Measurements from ENCODE around the gene DYRK2.
A peak's percentile ranks its signal among the peaks of the same experiment; 100 is the strongest.

DYRK2 gene

DNA sequence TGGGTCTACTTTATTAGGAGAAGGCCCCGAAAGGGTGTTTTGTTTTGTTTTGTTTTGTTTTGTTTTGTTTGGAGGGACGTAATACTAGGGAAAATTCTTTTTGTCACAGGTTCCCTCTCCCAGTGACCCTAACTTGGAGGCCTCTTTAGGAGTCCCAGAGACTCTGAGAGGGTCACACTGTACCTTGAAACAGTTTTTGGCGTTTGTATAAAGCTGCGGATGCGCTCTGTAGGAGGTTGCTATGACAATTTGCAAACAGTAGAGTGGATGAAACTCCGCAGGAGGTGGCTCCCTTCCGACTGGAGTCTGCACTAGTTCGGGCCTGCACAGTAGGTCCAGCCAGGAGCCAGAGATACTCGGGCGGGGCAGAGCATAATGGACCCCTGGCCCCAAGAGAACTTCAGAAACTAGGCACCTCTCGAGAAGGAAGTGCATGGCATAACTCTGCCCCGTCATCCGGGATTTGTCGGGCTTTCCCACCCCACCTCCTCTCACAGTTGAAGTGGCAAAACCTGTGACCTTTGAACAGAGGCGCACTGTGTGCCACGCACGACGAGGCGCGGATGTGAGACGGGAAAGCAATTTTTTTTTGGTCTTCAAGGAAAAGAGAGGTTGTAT is 1.3 kb upstream of the DYRK2 start:
- peak in 1 of 4 experiments; percentile 32 for DNase-seq

DNA sequence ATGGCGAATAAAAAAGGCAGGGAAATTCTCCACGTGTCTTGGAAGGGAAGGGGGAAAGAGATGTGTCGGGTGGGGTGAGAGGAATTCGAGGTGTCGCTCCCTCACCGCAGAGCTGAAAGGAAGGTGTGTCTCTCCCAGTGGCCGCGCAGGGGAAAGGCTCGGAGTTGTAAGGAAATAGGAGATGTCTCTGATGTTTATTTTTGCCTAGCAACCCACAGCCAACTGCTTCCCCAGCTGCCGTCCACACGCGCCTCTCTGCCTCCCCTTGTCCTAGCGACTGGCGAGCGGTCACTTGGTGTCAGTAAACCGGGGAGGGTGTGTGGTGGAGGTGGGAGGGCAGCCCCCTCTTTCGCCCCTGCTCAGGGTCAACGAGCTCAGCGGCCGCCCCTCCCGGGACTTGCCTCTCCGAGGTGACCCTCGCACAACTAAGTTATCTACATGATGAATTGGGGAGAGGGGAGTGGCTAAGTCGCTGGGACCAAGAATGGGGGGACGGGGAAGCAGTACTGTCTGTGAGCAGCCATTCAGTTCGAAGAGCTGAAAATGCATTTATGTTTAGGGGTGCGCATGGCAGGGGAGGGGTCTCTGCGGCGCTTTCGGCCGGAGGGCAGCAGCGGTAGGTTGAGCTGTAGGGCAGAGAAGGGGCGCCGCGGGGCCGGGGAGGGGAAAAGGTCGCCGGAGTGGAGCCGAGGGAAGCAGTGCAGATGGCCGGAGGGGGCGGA is 585 bp upstream of the DYRK2 start:
- DNase-seq, result peak in 2 of 4 experiments; percentile 56

DNA sequence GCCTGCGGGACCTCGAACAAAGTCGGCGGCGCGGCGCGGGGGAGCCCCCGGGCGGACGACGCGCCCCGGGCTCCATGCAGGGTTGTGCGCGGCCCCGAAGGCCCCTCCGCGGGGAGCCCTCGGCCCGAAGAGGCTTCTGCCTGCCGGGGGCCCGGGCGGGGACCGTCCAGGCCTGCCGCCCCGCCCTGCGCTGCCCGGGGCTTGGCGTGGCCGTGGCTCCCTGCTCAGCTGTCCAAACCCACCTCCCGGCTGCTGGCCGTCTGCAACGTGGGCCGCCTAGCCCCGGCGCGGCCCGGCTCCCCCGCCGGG is 670 bp downstream of the DYRK2 start:
- no peak for DNase-seq

DNA sequence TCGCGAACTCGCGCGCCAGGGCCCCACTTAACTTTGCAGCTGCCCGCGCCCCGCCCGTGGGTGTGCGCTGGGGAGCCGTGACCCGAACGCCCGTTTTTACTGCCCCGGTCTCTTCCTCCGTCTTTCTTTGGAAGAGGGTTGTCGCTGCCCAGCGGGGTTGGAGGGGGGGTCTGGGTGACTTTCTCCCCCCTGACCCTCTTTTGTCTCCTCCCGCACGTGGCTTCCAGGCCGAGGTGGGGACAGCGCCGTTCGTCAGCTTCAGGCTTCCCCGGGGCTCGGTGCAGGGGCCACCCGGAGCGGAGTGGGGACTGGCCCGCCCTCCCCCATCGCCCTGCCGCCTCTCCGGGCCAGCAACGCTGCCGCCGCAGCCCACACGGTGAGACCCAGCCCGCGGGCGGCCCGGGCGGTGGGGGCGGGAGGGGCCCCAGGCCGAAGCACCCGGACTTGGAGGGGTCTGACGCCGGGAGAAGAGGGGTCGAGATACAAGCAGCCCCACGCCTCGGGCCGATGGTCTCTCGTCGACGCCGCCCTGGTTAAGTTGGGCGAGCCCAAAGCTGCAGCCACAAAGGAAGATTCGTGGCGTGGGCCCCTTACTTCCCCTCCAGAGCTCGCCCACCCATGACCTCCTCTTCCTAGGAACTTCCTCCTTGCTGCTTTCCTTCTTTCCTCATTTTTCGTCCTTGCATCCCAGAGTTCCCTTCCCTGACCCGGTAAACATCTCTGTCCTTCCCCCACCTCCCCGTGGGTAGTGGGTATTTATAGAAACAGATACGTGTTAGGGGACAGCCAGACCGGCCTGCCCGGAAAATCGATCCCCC is 1.2 kb downstream of the DYRK2 start:
- peak in 2 of 4 experiments; percentile 27 to 57 for DNase-seq

DNA sequence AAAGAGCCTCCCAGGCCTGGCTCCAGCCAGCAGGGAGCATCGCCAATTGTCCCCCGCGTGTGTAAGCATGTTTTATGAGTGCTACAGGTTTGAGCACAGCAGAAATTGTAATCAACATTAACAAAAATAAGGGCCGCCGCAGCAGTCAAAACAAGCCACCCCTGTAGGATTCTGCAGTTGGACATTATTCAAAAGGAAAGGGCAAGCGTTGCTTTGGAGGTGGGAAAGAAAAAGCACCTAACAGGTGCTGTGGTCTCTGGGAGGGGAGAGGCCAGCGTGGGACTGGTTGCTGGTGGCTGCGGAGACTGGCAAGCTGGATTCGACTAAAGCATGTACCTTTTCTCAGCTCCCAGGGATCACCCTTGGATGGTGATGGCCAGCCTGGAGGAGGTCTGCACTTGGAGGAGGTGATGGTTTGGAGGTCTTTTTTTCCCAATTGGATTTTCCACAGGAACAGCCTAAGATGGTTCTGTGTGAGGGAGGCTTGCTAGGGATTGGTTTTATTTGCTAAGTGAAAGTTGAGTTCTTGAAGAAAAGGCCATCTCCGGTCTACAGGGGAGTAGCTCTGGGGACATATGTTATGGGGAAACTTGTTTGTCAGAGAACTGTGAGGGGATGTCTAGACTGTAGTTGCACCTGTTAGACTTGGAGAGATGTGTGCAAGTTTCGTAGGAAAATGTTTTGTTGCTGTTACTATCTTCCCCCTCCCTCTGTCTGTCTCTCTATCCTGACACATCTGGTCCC is 2.0 kb downstream of the DYRK2 start:
- peak in 1 of 4 experiments; percentile 5 for DNase-seq

DNA sequence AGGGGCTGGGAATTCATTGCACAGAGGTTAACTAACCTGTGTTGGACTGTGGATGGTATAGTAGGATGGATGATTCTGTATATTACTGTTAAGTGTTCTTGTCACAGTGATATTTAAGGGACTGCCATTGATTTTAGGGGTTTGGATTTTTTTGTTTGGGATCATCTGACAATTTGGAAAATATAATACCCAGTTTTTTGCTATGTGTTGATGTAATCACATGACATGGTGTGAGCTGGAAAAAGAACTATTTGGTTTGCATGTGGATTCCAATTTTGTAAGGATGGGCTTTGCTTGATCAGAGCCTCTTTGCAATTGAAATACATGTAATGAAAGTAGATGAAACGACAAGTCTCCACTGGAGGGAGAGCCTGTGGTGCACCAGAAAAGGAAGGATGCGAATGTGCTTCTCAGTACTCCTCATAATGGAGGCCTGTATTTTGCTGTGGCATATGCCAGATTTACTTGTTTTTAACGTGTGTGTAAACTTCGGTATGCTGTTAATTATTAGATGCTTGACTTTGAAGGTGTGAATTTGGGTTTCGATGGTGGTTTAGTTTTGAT is 2.7 kb downstream of the DYRK2 start:
- peak in 1 of 4 experiments; percentile 9 for DNase-seq

DNA sequence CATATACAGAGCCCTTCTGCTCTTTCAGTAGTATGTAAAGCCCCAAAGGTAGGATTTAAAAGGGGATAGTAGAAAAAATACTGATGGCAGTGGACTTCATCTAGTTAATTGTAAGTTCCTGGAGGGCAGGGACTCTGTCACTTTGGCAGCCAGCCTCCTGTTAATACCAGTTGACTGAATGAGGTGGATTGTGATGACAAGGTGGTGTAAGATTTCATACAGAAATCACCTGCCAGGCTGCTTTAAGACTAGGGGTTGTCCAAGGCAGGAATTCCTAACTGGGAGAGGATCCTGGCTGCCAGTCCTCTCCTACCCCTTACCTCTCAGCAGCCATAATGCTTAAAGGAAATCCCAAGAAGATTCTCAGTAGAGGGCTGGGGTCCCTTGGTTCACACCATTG is 7.3 kb downstream of the DYRK2 start:
- DNase-seq, result no peak

DNA sequence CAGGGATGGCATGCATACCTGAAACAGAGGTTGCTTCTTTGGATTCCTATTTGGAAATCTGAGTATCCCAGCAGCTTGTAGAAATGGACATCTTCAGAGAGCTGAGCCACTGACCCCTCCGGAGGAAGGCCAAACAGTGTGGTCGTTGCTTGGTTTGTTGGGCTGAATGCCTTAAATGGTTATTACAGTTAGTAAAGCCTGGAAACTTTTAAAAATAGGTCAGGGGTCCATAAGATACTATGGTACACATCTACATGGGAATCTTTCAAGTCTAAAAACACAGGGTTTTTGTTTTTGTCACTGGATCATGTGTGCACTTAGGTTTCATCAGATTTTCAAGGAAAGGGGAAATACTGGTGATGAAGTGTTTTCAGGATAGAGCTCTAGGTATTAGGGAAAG is 7.7 kb downstream of the DYRK2 start:
- DNase-seq, result no peak

DNA sequence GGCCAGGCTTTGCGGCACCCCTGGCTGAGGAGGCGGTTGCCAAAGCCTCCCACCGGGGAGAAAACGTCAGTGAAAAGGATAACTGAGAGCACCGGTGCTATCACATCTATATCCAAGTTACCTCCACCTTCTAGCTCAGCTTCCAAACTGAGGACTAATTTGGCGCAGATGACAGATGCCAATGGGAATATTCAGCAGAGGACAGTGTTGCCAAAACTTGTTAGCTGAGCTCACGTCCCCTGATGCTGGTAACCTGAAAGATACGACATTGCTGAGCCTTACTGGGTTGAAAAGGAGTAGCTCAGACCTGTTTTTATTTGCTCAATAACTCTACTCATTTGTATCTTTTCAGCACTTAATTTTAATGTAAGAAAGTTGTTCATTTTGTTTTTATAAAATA is 9.9 kb downstream of the DYRK2 start:
- no peak for DNase-seq

DNA sequence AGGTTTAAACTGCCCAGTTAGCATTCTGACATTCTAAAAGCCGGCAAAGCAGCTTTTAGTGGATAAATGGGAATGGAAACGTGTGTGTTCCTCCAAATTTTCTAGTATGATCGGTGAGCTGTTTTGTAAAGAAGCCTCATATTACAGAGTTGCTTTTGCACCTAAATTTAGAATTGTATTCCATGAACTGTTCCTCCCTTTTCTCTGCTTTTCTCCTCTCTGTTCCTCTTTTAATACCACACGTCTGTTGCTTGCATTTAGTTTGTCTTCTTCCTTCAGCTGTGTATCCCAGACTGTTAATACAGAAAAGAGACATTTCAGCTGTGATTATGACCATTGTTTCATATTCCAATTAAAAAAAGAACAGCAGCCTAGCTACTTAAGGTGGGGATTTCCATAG is 10.7 kb downstream of the DYRK2 start:
- no peak for DNase-seq

DNA sequence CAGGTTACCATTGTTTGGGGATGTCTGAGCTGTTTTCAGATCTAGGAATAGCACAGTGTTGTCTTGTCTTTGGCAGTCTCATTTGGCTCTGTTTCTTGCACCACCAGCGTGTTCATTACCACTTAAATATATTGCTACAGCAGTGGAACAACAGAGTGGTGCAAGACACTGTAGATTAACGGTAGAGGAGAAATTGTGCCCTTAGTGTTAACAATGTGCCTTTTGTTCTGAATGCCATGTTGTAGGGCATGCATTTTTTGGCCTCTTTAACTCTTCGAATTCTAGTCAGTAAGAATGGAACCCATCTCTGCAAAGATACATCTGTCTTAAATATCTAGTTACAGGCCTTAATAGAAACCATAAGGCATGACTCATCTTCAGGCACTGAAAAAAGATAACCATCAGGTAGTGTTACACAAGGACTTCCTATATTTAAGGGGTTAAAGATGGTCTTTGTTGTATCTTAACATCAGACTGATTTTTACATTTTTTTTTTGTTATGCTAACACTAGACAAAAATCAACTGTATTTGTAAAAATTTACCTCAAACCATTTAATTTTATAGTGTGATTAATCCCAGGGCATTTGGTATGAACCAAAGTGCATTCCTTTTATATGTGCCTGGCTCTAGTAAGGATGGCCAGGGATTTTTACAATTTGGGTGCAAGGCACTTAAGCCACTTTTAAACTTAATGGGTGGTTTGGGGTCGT is 12.9 kb downstream of the DYRK2 start:
- DNase-seq, result no peak

DNA sequence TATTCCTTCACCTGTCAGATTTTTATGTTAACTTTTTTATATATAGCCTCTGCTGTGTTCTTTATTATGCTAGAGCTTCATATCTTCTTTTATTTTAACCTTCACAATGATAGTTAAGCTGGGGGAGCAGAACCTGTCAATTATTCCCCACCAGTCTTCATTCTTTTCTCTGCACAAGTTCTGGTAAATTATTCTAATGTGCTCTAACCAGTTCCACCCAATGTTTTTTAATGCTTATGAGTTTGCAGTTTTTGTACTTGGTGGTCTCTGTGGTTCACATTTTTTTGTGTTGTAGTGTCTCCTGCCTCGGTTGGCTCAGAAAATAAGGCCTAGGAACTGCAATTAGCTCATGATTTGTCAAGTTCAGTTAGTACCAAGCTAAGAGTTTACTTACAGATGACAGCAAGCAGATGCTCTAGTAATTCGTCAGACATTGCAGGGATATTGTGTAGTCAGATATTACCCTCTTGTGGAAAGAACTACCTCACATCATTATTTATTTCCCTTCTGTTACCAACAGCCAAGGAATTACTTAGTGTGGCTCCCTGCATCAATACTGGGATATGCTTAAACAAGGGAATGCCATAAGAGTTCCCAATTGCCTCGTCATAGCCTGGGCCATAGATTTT is 14.5 kb downstream of the DYRK2 start:
- DNase-seq, result no peak

DNA sequence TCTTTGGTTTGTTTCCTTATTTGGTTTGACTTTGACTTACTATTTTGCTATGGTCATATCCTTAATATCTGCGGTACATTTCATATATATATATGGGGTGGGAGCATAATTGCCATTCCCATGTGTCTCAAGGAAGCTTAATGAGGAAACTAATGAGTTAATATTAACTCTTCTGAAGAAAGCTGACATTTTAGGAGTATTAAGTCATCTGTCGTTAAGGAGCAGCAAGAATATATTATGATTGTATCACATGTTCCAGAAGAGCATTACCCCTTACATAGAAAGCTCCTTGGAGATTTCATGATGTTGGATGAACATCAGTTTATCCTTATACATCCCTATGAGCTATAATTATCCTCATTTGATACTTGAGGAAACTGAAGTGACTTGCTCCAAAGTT is 15.6 kb downstream of the DYRK2 start:
- DNase-seq, result no peak

DNA sequence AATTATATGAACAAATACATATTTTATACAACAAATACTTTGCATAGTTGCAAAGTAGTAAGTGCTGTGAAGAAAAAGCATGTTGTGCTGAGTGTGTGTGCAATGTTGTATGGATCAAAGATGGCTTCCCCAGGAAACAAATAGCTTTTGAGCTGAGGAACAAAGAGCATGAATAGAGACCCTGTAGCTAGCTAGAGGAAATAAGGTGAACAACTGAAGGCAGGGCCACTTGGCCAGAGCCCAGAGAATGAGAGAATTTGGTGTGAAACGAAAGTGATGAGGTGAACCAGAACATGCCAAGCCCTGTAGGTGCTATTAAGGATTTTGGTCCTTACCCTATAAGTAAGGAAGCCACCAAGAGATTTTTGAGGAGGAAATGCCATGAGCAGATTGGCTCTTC is 17.1 kb downstream of the DYRK2 start:
- no peak for DNase-seq

DNA sequence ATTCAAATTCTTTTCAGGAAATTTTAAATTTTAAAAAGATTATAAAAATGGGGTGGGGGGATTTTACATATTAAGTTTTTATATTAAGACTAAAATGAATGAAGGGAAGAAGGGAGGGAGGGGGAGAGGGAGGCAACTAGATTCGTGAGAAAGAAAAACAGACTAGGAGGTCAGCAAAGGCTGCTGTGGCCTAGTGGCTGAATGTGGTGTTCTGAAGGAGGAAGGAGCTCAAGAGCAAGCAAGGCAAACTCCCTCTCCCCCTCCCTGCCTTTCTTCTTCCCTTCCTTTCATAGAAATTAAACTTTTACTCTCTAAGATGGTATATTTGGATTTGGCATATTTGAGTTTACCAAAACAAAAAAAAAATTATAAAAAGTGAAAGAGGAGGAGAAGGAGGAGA is 18.1 kb downstream of the DYRK2 start:
- DNase-seq, result no peak

DNA sequence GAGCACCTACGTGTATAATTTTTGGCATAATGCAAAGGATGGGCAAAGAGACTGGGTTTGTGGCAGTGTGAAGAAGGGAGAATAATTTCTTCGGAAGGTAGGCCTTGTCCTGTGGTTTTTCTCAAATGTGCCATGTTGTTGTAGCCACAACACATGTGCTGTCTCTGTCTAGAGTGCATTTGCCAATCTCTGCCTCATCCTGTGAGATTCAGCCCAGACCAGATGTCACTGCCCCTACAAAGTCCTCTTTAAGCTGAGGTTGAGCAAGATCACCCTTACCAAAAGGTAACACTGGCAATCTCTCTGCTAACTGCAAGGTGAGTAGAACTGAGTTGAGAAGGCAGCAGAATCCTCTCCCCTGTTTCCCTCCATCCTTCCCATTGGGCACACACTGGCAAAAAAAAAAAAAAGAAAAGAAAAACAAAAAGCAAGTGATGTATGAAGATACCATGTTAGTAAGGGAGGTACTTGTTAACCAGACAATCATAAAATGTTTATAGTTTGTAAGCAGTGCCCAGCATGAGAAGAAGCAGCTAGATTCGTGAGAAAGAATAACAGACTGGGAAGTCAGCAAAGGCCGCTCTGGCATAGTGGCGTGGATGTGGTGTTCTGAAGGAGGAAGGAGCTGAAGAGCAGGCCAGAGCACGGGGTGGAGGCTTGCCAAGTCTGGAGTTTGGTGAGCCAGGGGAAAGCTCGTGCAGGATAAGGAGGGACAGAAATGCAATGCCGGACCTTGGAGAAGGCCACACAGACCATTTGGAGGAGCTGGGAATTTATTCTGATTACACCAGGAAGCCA is 18.9 kb downstream of the DYRK2 start:
- DNase-seq, result no peak

DNA sequence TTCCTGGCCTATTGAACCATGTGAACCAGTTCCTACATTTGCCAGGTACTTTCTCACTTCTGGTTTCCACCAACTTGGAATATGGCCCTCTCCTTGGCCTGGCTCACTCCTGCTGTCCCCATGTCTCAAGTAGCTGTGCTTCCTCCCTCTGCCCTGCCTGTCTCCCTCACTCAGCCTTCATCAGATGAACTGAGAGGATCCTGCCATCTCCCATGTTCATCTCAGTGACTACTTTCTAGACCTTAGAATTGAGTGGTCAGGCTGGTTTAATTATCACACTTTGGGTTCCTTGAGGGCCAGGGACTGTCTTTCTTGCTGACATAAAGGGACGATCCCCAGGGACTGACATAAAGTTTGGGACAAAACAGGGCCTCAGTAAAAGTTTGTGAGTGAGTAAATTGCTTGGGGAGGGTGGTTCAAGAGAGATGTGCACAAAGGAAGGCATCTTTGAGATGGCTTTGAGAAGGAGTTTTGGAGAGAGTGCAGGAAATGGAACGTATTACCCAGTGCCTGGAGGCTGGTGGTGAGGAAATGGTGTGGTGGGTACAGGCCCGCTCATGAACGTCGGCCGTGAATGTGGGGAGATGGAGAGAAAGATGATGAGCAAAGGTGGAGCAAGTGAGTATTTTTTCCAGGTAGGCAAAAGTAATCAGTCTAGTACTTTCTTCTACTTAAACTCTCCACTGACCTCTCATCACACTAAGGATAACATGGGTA is 20.8 kb downstream of the DYRK2 start:
- DNase-seq, result no peak

DNA sequence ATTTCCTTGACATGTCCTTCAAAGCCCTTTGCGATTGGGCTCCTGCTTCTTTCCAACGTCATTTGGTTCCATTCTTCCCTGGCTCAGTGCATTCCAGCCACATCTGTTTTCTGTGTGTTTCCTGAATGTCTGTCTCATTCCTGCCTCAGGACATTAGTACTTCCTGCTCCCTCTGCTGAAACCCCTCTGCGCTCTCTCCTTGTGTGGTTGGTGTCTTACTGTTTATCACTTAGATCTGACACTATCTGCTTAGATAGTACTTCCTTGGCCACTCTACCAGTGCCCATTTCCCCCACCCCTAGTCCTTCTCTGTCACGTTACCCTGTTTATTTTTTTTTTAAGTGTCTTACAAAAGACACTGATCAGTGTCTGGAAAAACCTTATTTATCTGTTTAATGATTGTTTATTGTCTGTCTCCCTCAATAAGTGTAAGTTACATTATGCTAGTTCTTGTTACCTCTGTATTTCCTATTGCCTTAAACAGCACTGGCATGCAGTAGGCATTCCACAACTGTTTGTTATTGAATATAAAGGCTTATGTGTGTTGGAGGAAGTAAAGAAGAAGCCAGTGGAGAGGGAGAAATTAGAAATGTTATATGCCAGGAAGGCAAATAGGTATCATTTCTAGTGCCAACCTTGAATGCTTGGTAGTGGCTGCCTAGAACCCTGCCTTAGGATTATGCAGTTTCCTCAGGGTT is 21.5 kb downstream of the DYRK2 start:
- DNase-seq, result no peak

DNA sequence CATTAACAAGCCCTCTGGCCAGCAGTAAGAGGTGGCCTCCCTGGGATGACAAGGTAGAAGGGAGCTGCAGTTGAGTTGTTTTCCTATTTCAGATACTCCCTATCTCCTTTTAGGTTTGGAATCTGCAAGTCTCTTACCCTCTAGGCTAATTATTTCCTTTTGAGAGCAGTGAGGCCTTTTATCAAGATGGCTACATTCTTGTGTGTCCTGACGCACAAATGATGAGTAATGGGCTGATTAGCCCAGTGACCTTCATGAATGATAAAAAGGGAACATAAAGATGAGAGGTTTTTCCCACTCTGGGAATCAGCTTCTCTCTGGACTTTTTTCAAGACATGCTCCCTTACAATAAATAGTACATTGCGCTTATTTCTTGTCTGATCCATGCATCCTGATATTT is 22.9 kb downstream of the DYRK2 start:
- DNase-seq, result no peak

DNA sequence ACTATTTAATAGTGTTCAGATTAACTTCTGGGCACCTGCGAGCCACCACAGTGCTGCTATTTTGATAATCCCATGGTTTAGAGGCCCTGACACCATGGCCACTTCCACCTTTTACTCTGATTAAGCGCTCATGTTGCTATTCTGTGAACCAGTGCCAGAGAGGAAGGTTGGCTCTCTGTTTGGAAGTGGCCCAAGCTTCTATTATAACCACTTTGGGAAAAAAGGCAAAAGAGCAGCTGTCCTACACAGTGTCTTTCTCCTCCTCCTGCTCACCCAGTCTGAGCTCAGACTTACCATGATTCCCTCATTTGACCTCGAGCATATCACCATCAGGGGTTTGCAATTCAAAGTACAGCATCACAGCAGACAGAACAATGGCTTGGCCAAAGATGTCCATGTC is 23.3 kb downstream of the DYRK2 start:
- DNase-seq, result no peak

Data from activated naive CD4-positive, alpha-beta T cell (primary cell).